NB4 (cell line): ENCODE data around the gene FSTL4.

ENCODE experiments used
- DNase-seq: peaks from one replicate; pipeline ENCODE4 v3.0.0; 2010; ENCODE audit warnings: low read depth
- H3K4me3 ChIP-seq: one replicate; pipeline ENCODE4 v1.5.1; 2011; ENCODE audit warnings: mild to moderate bottlenecking, low read depth, low read length, moderate library complexity
- MAX ChIP-seq: IDR thresholded peaks from 2 replicates; pipeline ENCODE4 v1.6.1; 2011; ENCODE audit warnings: low read depth, low read length
- MYC ChIP-seq: IDR thresholded peaks from 2 replicates; pipeline ENCODE4 v1.6.1; 2011; ENCODE audit warnings: low read depth, low read length
- POLR2A ChIP-seq: IDR thresholded peaks from 2 replicates; pipeline ENCODE4 v1.6.1; 2011; ENCODE audit warnings: mild to moderate bottlenecking; ENCODE audit not compliant: insufficient read length; ENCODE audit errors: extremely low read depth
- TF ChIP-seq, protein P1 (sequence below): IDR thresholded peaks from one replicate; pipeline ENCODE4 v1.5.1; 2012; ENCODE audit warnings: low read depth, low read length

Gene FSTL4

GRCh38 chr5:133471699-133472098 is 140.6 kb downstream of the FSTL4 start:
- no peak for DNase-seq
- TF ChIP-seq, protein P1, sequence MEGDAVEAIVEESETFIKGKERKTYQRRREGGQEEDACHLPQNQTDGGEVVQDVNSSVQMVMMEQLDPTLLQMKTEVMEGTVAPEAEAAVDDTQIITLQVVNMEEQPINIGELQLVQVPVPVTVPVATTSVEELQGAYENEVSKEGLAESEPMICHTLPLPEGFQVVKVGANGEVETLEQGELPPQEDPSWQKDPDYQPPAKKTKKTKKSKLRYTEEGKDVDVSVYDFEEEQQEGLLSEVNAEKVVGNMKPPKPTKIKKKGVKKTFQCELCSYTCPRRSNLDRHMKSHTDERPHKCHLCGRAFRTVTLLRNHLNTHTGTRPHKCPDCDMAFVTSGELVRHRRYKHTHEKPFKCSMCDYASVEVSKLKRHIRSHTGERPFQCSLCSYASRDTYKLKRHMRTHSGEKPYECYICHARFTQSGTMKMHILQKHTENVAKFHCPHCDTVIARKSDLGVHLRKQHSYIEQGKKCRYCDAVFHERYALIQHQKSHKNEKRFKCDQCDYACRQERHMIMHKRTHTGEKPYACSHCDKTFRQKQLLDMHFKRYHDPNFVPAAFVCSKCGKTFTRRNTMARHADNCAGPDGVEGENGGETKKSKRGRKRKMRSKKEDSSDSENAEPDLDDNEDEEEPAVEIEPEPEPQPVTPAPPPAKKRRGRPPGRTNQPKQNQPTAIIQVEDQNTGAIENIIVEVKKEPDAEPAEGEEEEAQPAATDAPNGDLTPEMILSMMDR: no peak
- H3K4me3 ChIP-seq: no peak overlapping the region

- no peak overlapping the region for H3K4me3 ChIP-seq
- peak; percentile 35 for DNase-seq
- TF ChIP-seq MAX (no peak), MYC (no peak), POLR2A (no peak)
- TF ChIP-seq, protein P1: no peak
Measured at GRCh38 chr5:133470841-133471240, 141.5 kb downstream of the FSTL4 start.

- TF ChIP-seq POLR2A: no peak
- DNase-seq: no peak
- H3K4me3 ChIP-seq: no peak overlapping the region
Measured at GRCh38 chr5:133469846-133470245, 142.5 kb downstream of the FSTL4 start.

DNA sequence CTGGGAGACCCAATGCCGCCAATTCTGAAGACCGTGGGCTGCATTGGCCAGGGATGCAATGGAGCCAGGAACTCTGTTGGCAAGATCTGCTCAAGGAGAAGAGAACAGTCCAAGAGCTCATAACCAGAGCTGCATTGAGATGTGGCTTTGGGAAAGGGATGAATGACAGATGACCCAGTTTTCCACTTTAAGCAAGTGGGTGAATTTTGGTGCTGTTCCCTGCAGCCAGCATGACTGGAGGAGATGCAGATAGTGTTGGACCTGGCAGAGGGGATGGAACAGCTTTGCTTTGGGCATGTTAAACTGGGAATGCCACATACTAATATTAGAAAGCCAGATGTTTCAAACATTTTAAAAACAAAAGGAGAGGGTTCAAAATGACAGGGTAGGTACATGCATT is 143.1 kb downstream of the FSTL4 start:
- no peak overlapping the region for H3K4me3 ChIP-seq
- DNase-seq: no peak
- TF ChIP-seq MAX (no peak), MYC (no peak), POLR2A (no peak)
- TF ChIP-seq, protein P1: no peak

DNA sequence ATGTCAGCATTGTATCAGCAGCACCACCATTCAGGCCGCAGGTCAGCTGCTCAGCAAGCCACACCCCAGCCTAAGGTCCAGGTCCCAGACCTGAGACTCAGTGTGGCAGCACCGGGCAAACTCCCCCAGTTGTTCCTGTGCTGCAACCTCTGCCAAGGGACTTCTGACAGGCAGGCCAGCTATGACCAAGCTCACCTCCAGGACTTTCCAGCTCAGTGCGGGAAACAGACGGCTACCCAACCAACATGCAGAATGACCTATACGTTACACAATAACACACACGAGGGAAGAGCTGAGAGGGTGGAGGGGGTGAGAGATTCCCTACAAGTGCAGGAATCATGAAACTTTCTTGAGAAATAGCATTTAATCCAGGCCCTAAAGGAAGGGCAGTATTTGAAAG is 143.7 kb downstream of the FSTL4 start:
- TF ChIP-seq POLR2A (no peak), MYC (no peak), MAX (no peak)
- TF ChIP-seq, protein P1: no peak
- DNase-seq: no peak
- H3K4me3 ChIP-seq: no peak overlapping the region

- H3K4me3 ChIP-seq: no peak overlapping the region
- no peak for DNase-seq
- TF ChIP-seq POLR2A (no peak), MYC (no peak)
Measured at GRCh38 chr5:133467826-133468463, 144.4 kb downstream of the FSTL4 start.

GRCh38 chr5:133467335-133467779 is 145.0 kb downstream of the FSTL4 start:
- DNase-seq: no peak
- TF ChIP-seq POLR2A (no peak), MYC (no peak), MAX (no peak)
- TF ChIP-seq, protein P1: no peak

More at GRCh38 chr5:133467335-133467779, 145.0 kb downstream of the FSTL4 start:
- no peak overlapping the region for H3K4me3 ChIP-seq
